Measurements from ENCODE around the gene POC5.

POC5 gene

GRCh38 chr5:75668977-75669689 lies 48.1 kb downstream of the POC5 start:
- H3K4me3 ChIP-seq (ENCODE audit: low read depth, low read length), result no peak overlapping the region
- TF ChIP-seq CTCF (IDR thresholded peaks at IDR 0.05; ENCODE audit: low read depth, low read length), result no peak

- no peak overlapping the region for H3K4me3 ChIP-seq (ENCODE audit: low read depth, low read length)
- no peak for TF ChIP-seq CTCF (IDR thresholded peaks at IDR 0.05; ENCODE audit: low read depth, low read length)
Observed at GRCh38 chr5:75668445-75668844, 48.8 kb downstream of the POC5 start.

- TF ChIP-seq CTCF (IDR thresholded peaks at IDR 0.05; ENCODE audit: low read depth, low read length), result no peak
- no peak overlapping the region for H3K4me3 ChIP-seq (ENCODE audit: low read depth, low read length)
Observed at GRCh38 chr5:75667586-75667985, 49.7 kb downstream of the POC5 start.

GRCh38 chr5:75666801-75667200 lies 50.4 kb downstream of the POC5 start:
- no peak for TF ChIP-seq CTCF (IDR thresholded peaks at IDR 0.05; ENCODE audit: low read depth, low read length)

GRCh38 chr5:75664979-75665378 lies 52.3 kb downstream of the POC5 start:
- no peak overlapping the region for H3K4me3 ChIP-seq (ENCODE audit: low read depth, low read length)
- TF ChIP-seq CTCF (IDR thresholded peaks at IDR 0.05; ENCODE audit: low read depth, low read length), result no peak

More at GRCh38 chr5:75666801-75667200, 50.4 kb downstream of the POC5 start:
- H3K4me3 ChIP-seq (ENCODE audit: low read depth, low read length), result no peak overlapping the region

- TF ChIP-seq CTCF (IDR thresholded peaks at IDR 0.05; ENCODE audit: low read depth, low read length), result no peak
Observed at GRCh38 chr5:75663579-75664284, 53.5 kb downstream of the POC5 start.

GRCh38 chr5:75662061-75662460 lies 55.2 kb downstream of the POC5 start:
- no peak for TF ChIP-seq CTCF (IDR thresholded peaks at IDR 0.05; ENCODE audit: low read depth, low read length)
- H3K4me3 ChIP-seq (ENCODE audit: low read depth, low read length), result no peak overlapping the region

More at GRCh38 chr5:75663579-75664284, 53.5 kb downstream of the POC5 start:
- no peak overlapping the region for H3K4me3 ChIP-seq (ENCODE audit: low read depth, low read length)
